ENCODE data around the gene FHIT. TPM values are rescaled to one million over a fixed set of nuclear protein-coding genes. Genes with fewer than 3 reads are reported as not detected.

FHIT gene
- total RNA-seq, 1 donor from 2014 or later: 11.7 TPM

DNA sequence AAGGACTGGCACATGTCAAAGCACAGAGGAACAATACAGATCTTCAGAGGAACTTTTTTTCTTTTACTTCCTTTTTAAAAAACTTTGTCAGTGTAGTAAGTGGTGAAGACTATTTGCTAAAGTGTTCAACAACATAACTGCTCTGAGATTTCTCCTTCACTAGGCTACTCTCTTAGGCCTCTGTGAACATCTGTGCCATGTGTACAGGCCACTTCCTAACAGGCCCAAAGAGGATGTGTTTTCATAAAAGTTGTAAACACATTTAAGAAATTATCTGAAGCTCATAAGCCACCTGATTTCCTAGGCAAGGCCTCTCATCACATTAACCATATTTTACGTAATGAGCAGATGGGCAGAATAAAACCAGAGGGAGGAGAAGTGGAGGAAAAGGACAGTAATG lies 235.4 kb downstream of the FHIT start:
- H3K27ac Mint-ChIP-seq: no peak overlapping the region
- no peak for DNase-seq (ENCODE audit: extremely low spot score, unreplicated experiment)
- peaks cover 12% of the 10 kb centered on the region for H3K4me1 Mint-ChIP-seq (ENCODE audit: unreplicated experiment)
- TF ChIP-seq, protein P1, sequence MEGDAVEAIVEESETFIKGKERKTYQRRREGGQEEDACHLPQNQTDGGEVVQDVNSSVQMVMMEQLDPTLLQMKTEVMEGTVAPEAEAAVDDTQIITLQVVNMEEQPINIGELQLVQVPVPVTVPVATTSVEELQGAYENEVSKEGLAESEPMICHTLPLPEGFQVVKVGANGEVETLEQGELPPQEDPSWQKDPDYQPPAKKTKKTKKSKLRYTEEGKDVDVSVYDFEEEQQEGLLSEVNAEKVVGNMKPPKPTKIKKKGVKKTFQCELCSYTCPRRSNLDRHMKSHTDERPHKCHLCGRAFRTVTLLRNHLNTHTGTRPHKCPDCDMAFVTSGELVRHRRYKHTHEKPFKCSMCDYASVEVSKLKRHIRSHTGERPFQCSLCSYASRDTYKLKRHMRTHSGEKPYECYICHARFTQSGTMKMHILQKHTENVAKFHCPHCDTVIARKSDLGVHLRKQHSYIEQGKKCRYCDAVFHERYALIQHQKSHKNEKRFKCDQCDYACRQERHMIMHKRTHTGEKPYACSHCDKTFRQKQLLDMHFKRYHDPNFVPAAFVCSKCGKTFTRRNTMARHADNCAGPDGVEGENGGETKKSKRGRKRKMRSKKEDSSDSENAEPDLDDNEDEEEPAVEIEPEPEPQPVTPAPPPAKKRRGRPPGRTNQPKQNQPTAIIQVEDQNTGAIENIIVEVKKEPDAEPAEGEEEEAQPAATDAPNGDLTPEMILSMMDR (conservative IDR thresholded peaks at IDR 0.05): no peak
- H3K9me3 Mint-ChIP-seq: no peaks in the 10 kb centered on the region
- no peak overlapping the region for H3K4me3 Mint-ChIP-seq
- no peaks in the 10 kb centered on the region for H3K27me3 Mint-ChIP-seq
- peaks cover 2% of the 10 kb centered on the region for H3K36me3 Mint-ChIP-seq

DNA sequence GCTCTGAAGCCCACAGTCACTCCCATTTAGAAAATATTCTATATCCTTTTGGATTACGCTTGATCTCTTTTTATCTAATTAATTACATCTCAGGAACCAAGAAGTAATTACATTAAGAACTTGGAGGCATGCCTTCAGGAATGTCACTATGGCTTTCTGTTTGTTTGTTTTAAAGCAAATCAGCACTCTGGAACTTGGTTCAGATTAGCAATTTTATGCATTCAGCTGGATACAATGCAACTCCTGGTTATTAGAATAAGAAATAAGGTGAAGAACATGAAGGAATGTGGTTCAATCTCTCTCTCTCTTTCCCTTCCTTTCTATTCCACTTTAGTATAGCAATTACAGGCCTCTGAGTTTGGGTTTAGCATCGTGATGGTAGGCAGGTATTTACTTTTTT lies 235.8 kb downstream of the FHIT start:
- no peak overlapping the region for H3K4me3 Mint-ChIP-seq
- TF ChIP-seq, protein P1 (conservative IDR thresholded peaks at IDR 0.05): no peak
- peaks cover 12% of the 10 kb centered on the region for H3K4me1 Mint-ChIP-seq (ENCODE audit: unreplicated experiment)
- no peaks in the 10 kb centered on the region for H3K27me3 Mint-ChIP-seq
- no peaks in the 10 kb centered on the region for H3K9me3 Mint-ChIP-seq
- H3K36me3 Mint-ChIP-seq: no peaks in the 10 kb centered on the region
- no peak overlapping the region for H3K27ac Mint-ChIP-seq
- DNase-seq (ENCODE audit: extremely low spot score, unreplicated experiment): no peak

DNA sequence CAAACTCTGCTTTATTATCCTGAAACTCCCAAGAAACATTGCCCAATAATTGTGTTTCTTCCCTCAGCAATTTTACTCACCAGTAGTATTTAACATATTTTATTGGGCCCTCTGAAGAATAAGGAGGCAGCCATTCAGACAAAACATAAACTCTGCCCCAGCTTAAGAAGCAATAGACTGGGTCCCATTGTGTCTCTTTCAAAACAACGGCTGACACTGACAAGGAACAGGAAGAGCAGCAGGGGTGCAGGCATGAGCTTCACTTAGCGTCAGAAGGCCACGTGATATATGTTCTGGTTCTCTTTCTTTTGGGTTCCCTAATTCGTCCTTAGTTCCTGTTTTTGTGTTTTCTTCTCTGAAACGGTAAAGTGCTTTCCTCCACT lies 242.3 kb downstream of the FHIT start:
- Mint-ChIP-seq H3K36me3 (peaks cover 7% of the 10 kb centered on the region), H3K9me3 (peaks cover 3% of the 10 kb centered on the region), H3K27ac (no peak overlapping the region), H3K4me3 (no peak overlapping the region), H3K4me1 (ENCODE audit: unreplicated experiment) (peaks cover 19% of the 10 kb centered on the region), H3K27me3 (peaks cover 2% of the 10 kb centered on the region)
- DNase-seq (ENCODE audit: extremely low spot score, unreplicated experiment): no peak
- TF ChIP-seq, protein P1 (conservative IDR thresholded peaks at IDR 0.05): no peak

DNA sequence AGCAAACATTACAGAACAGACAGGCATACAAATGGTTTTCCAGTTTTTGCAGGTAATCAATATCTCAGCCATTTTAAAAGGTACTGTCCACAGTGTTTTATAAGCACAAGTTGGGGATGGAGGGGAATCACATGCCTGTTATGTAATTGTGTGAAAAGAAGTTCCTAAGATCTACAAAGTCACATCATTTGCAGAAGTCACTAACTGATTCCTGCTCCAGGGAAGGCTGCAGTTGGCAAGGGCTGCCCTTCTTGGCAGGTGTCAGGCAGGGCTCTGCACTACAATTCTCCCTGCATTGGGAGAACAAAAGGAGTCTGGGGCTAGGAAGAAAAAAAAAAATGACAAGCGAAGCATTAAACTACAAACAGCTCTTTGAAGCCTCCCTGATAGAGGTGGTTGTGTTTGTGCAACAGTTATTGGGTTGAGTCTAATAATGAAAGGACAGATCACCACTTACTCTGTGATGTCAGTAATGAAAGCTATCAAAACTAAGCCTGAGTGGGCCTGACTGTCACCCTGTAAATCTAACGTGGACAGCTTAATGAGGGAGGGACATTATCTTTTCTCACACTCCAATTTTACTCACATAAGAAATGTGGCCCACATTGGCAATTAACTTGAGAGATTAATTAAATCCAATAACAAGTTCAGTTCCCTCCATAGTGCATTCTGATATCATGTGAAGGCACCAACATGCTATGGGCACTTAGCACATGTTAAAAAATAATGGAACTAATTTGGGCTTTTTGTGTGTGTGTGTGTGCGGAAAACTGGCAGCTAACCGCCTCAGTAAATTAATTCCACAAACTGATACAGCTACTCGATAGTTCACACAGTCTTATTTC lies 242.9 kb downstream of the FHIT start:
- peaks cover 7% of the 10 kb centered on the region for H3K36me3 Mint-ChIP-seq
- DNase-seq (ENCODE audit: extremely low spot score, unreplicated experiment): no peak
- peaks cover 3% of the 10 kb centered on the region for H3K9me3 Mint-ChIP-seq
- no peak overlapping the region for H3K4me3 Mint-ChIP-seq
- TF ChIP-seq, protein P1 (conservative IDR thresholded peaks at IDR 0.05): no peak
- no peak overlapping the region for H3K27ac Mint-ChIP-seq
- peaks cover 2% of the 10 kb centered on the region for H3K27me3 Mint-ChIP-seq
- H3K4me1 Mint-ChIP-seq (ENCODE audit: unreplicated experiment): peaks cover 19% of the 10 kb centered on the region

DNA sequence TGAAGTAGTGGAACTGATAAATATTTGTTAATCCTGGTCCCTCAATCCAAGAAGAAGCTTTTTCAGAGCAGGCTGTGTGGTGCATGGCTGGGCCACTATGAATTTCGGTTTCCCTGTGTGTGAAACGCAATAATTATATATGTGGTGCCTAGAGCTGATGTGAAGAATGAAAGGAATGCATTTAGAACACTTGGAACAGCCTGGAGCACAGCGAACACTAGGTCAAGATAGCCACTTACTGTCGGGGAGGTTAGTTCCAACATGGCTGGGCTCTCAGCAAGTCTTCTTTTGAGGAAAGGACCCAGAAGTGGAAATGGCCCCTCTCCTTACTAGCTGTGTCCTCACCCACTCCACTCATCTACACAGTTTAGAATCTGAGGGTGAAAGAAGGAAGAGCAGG lies 245.7 kb downstream of the FHIT start:
- Mint-ChIP-seq H3K4me1 (ENCODE audit: unreplicated experiment) (peaks cover 12% of the 10 kb centered on the region), H3K27me3 (peaks cover 2% of the 10 kb centered on the region), H3K4me3 (no peak overlapping the region), H3K27ac (no peak overlapping the region), H3K9me3 (peaks cover 3% of the 10 kb centered on the region), H3K36me3 (peaks cover 7% of the 10 kb centered on the region)
- no peak for DNase-seq (ENCODE audit: extremely low spot score, unreplicated experiment)
- TF ChIP-seq, protein P1 (conservative IDR thresholded peaks at IDR 0.05): no peak
